GM12875 (cell line): Measurements from ENCODE around the gene GABRP.
"Not testable (repeated sequence)": the region's sequence is repeated elsewhere in the genome, so short reads cannot be mapped to it uniquely, and the experiment has no call there.

Source experiments
- H3K4me3 ChIP-seq: one replicate; pipeline ENCODE4 v1.5.1; 2011; ENCODE audit warnings: low read depth, low read length, control low read depth
- TF ChIP-seq, protein P1 (sequence below): IDR thresholded peaks from 2 replicates; pipeline ENCODE4 v1.5.1; 2011; ENCODE audit warnings: low read depth, mild to moderate bottlenecking, control low read depth, inconsistent platforms, low read length, moderate library complexity, borderline replicate concordance; ENCODE audit not compliant: insufficient read depth

Gene GABRP

GRCh38 chr5:170748951-170749471 is 34.5 kb upstream of the GABRP start:
- TF ChIP-seq, protein P1, sequence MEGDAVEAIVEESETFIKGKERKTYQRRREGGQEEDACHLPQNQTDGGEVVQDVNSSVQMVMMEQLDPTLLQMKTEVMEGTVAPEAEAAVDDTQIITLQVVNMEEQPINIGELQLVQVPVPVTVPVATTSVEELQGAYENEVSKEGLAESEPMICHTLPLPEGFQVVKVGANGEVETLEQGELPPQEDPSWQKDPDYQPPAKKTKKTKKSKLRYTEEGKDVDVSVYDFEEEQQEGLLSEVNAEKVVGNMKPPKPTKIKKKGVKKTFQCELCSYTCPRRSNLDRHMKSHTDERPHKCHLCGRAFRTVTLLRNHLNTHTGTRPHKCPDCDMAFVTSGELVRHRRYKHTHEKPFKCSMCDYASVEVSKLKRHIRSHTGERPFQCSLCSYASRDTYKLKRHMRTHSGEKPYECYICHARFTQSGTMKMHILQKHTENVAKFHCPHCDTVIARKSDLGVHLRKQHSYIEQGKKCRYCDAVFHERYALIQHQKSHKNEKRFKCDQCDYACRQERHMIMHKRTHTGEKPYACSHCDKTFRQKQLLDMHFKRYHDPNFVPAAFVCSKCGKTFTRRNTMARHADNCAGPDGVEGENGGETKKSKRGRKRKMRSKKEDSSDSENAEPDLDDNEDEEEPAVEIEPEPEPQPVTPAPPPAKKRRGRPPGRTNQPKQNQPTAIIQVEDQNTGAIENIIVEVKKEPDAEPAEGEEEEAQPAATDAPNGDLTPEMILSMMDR = no peak
- no peak overlapping the region for H3K4me3 ChIP-seq

- no peak overlapping the region for H3K4me3 ChIP-seq
- TF ChIP-seq, protein P1 = no peak
Measured at GRCh38 chr5:170749911-170750431, 33.6 kb upstream of the GABRP start.

DNA sequence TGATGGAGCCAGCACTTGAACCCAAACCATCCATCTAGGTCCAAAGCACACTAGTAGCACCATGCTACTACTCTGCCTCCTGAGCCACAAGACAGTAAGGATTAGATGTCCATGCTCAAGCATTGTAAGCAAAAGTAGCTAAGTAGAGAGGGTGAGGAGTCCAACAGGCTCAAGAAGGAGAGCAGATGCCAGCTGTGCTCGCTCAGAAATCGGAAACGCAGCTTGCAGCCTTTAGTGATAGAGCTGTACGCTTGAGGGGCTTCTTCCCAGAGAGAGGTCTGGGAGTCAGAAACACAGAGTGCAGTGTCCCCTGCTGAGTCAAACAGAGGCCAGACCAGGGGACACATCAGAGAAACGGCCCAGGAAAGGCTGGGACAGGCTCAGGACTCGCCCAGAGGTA is 32.7 kb upstream of the GABRP start:
- TF ChIP-seq, protein P1 = no peak
- H3K4me3 ChIP-seq = no peak overlapping the region

- TF ChIP-seq, protein P1 = no peak
Measured at GRCh38 chr5:170751631-170752030, 31.9 kb upstream of the GABRP start.

GRCh38 chr5:170752257-170753215 is 31.0 kb upstream of the GABRP start:
- H3K4me3 ChIP-seq = no peak overlapping the region
- TF ChIP-seq, protein P1 = no peak

More at GRCh38 chr5:170751631-170752030, 31.9 kb upstream of the GABRP start:
- no peak overlapping the region for H3K4me3 ChIP-seq

DNA sequence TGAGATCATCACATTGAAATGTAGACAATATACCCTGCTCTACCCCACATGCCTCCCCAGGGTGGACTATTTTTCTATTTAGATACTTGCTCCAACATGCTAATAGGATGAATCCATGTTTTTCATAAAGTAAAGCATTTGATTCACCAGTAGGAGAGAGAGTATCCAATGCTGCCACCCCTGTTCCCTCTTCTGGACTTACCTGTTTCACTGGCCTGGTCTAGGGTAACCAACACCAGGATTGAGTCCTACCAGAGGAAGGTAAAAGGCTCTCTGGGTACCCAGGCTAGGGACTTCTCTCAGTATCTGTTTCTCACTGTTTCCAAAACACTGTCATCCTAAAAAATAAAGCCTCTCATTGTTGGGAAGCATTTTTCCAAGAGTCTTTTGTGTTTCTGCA is 30.2 kb upstream of the GABRP start:
- TF ChIP-seq, protein P1 = no peak
- H3K4me3 ChIP-seq = no peak overlapping the region

- not testable (repeated sequence) for H3K4me3 ChIP-seq
Measured at GRCh38 chr5:170754508-170754907, 29.0 kb upstream of the GABRP start.
